Transverse colon (tissue), 4 donors: ENCODE results near the gene MAPK4. TPM values are rescaled to one million over a fixed set of nuclear protein-coding genes. Genes with fewer than 3 reads are reported as not detected.

Experiments
- DNase-seq: peaks from one replicate; pipeline ENCODE4 v3.0.0-alpha.2; 2019
- H3K27ac ChIP-seq, 4 donors: fragments of 200-600 bp; sonication (generic); 2 replicates each; pipeline ENCODE4 v1.5.1; 2016 to 2018; ENCODE audit warnings: inconsistent platforms in 4 of 4
- H3K27me3 ChIP-seq: fragments of 200-600 bp; sonication (generic); 2 replicates; pipeline ENCODE4 v1.5.1; 2017; ENCODE audit warnings: inconsistent platforms
- H3K36me3 ChIP-seq, 4 donors: fragments of 200-600 bp; sonication (generic); 2 replicates each; pipeline ENCODE4 v1.5.1; 2017 to 2019; ENCODE audit warnings: inconsistent platforms in 4 of 4
- H3K4me1 ChIP-seq, 4 donors: fragments of 200-600 bp; sonication (generic); 2 replicates each; pipeline ENCODE4 v1.5.1; 2017 to 2020; ENCODE audit warnings: inconsistent platforms in 4 of 4
- H3K4me3 ChIP-seq, 4 donors: fragments of 200-600 bp; sonication (generic); 1 replicate in 1 of 4; 2 replicates in 3 of 4; pipeline versions ENCODE4 v1.5.1 to v1.6.1; 2017 to 2019; ENCODE audit warnings: inconsistent platforms in 4 of 4
- H3K9me3 ChIP-seq, 2 donors: fragments of 200-600 bp; sonication (generic); 2 replicates each; pipeline ENCODE4 v1.5.1; 2017 to 2019; ENCODE audit warnings: inconsistent platforms in 2 of 2
- EP300 ChIP-seq: sonication (generic); formaldehyde crosslinking; IDR thresholded peaks from one replicate; pipeline ENCODE4 v1.6.1; 2017; ENCODE audit warnings: antibody characterized with exemption, low read depth
- POLR2A ChIP-seq: fragments of 450-650 bp; IDR thresholded peaks from one replicate; pipeline ENCODE4 v1.6.1; 2016; ENCODE audit warnings: antibody characterized with exemption, mild to moderate bottlenecking, moderate library complexity
- POLR2AphosphoS5 ChIP-seq, 3 donors: sonication (generic); formaldehyde crosslinking; IDR thresholded peaks; one replicate each; pipeline ENCODE4 v1.6.1; 2016; ENCODE audit warnings: antibody characterized with exemption in 3 of 3
- WGBS, 2 donors: methylation state at CpG; one replicate each; pipeline ENCODE4 v1.1.5; 2018; ENCODE audit warnings: low coverage in 1 of 2; 5-methylcytosine and 5-hydroxymethylcytosine counted together
- in situ Hi-C, 4 donors: fragments of 200-750 bp; cut with MboI; loops; one replicate each; pipeline versions ENCODE4 v1.15.0 to v1.15.1; 2017; ENCODE audit warnings: low sequenced_read_pairs in 3 of 4, low pct_ligation_motif_present in 1 of 4, low pct_unique_long_range_greater_than_20kb in 1 of 4
- intact Hi-C: fragments of 100-400 bp; cut with DNase I; formaldehyde crosslinking; loops from one replicate; pipeline ENCODE4 v1.15.1; 2023; ENCODE audit warnings: low total_unique reads
- total RNA-seq, 4 donors: library from RNA; depleted of rRNA; stranded (reverse); fragments of >200 nt; gene quantifications; one replicate each; pipeline ENCODE4 v1.1.0, GENCODE V29; 2016
- TF ChIP-seq, protein P1 (sequence below), 5 experiments: fragments of 200-600 bp in 3 of 5; fragments of 450-650 bp in 2 of 5; sonication (generic) in 3 of 5; IDR thresholded peaks; 1 replicate in 2 of 5; 2 replicates in 3 of 5; pipeline ENCODE4 v1.5.1; 2016 to 2017; ENCODE audit warnings: antibody characterized with exemption in 5 of 5, inconsistent platforms in 3 of 5, mild to moderate bottlenecking in 2 of 5, moderate library complexity in 1 of 5

Gene MAPK4
- total RNA-seq, 4 donors from 2014 or later = 1.6 to 20.1 (median 5.7) TPM

DNA sequence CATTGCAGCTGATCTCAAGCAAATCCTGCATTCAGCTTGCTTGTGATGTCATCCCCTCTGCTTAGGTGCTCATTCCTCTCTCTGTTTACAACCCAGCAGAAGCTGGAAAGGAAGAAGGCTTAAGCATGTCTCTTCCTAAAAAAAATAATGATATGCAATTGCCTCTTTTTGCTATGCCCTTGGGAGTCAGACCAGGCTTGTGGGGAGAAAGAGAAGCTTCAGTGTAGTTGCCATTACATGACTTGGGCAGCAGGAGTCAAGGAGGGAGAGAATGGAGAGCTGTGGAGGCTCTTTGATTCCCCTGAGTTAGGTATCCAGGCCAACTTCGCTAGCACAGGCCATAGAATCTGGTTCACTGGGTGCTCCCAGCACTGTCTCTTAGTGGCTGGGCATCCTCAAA is 101.1 kb downstream of the MAPK4 start:
- WGBS, 2 donors = 55% methylated on average over 1 of the region's 1 CpG; no CpG with 5 or more reads in 1 of the 2 donors
- in situ Hi-C loops (loop anchor here in 1 of 4 donors (25.0 kb wide), 1 partner anchor 99 kb away; the partner anchor contains the start of gene MAPK4), intact Hi-C loops (no loop called here)
- TF ChIP-seq EP300 = no peak
- TF ChIP-seq, protein P1, sequence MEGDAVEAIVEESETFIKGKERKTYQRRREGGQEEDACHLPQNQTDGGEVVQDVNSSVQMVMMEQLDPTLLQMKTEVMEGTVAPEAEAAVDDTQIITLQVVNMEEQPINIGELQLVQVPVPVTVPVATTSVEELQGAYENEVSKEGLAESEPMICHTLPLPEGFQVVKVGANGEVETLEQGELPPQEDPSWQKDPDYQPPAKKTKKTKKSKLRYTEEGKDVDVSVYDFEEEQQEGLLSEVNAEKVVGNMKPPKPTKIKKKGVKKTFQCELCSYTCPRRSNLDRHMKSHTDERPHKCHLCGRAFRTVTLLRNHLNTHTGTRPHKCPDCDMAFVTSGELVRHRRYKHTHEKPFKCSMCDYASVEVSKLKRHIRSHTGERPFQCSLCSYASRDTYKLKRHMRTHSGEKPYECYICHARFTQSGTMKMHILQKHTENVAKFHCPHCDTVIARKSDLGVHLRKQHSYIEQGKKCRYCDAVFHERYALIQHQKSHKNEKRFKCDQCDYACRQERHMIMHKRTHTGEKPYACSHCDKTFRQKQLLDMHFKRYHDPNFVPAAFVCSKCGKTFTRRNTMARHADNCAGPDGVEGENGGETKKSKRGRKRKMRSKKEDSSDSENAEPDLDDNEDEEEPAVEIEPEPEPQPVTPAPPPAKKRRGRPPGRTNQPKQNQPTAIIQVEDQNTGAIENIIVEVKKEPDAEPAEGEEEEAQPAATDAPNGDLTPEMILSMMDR (IDR thresholded peaks at IDR 0.05) = no peak
- TF ChIP-seq POLR2AphosphoS5 (IDR thresholded peaks at IDR 0.05) = no peak
- TF ChIP-seq POLR2A = no peak
- no peaks in the 10 kb centered on the region for H3K4me1 ChIP-seq
- no peaks in the 10 kb centered on the region for H3K27me3 ChIP-seq
- H3K36me3 ChIP-seq = no peaks in the 10 kb centered on the region
- DNase-seq = no peak
- no peak overlapping the region for H3K27ac ChIP-seq
- H3K9me3 ChIP-seq = no peaks in the 10 kb centered on the region
- no peak overlapping the region for H3K4me3 ChIP-seq

DNA sequence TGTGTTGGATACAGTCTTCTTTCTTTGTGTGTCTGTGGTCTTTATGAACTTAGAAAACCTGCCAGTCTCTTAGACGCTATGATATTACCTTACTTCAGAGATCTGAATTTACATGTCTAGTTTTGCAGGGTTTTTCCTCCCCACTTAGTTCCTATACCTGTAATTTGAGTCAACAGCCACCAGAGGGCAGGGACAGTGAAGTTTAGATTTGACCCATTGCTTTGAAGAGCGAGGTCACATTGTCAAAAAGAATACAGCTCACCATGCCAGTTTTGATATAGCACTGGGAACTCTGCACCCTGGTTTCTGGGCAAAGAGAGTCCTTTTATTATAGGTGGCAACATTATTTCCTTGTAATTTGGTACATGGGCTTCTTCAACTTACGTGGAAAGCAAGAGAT is 102.3 kb downstream of the MAPK4 start:
- TF ChIP-seq POLR2AphosphoS5 (IDR thresholded peaks at IDR 0.05) (no peak), POLR2A (no peak), EP300 (no peak)
- TF ChIP-seq, protein P1 (IDR thresholded peaks at IDR 0.05) = peak in 4 of 5 experiments; percentile 21 to 30 (median 28)
- DNase-seq = no peak
- H3K27me3 ChIP-seq = no peaks in the 10 kb centered on the region
- intact Hi-C loops = no loop called here
- in situ Hi-C loops = loop anchor here in 1 of 4 donors (25.0 kb wide), 1 partner anchor 100 kb away; the partner anchor contains the start of gene MAPK4
- H3K36me3 ChIP-seq = no peaks in the 10 kb centered on the region
- WGBS, 2 donors = 33 to 67% methylated on average over 1 to 3 of the region's 3 CpGs
- H3K4me3 ChIP-seq = no peak overlapping the region
- no peaks in the 10 kb centered on the region for H3K4me1 ChIP-seq
- H3K27ac ChIP-seq = no peak overlapping the region
- H3K9me3 ChIP-seq = no peaks in the 10 kb centered on the region

DNA sequence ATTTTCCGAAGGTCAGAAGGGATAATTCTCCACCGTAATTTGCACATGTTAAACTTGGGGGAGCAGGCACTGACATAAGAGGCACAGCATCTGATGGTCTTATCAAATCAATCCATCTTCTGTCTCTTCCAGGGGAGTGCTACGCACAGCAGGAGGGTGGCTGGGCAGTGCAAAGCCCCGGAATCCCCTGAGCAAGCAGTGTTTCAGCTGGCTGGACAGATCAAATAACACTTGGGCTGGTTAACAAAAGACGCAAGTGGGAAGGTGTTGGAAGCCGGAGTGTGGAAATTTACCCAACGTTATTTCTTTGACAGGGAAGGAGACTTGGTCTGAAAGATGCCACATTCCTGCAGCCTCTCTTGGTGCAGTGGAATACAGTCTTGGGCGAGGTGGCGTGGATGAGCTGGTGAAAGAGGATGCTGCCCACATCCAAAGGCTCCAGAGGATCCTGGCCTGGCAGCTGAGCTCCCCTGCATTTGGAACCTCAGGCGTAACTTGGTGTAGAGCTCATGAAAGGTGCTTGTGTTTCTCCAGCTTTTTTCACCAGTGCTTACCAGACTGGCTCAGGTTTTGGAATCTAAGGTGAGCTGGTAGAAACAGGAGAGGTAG is 103.0 kb downstream of the MAPK4 start:
- no peaks in the 10 kb centered on the region for H3K27me3 ChIP-seq
- 53 to 73% methylated on average over 7 to 10 of the region's 10 CpGs for WGBS, 2 donors
- H3K4me1 ChIP-seq = no peaks in the 10 kb centered on the region
- H3K4me3 ChIP-seq = no peak overlapping the region
- in situ Hi-C loops (loop anchor here in 1 of 4 donors (25.0 kb wide), 1 partner anchor 101 kb away; the partner anchor contains the start of gene MAPK4), intact Hi-C loops (no loop called here)
- no peak overlapping the region for H3K27ac ChIP-seq
- H3K9me3 ChIP-seq = no peaks in the 10 kb centered on the region
- TF ChIP-seq, protein P1 (IDR thresholded peaks at IDR 0.05) = no peak
- no peak for TF ChIP-seq POLR2AphosphoS5 (IDR thresholded peaks at IDR 0.05)
- TF ChIP-seq EP300 = no peak
- no peak for TF ChIP-seq POLR2A
- no peaks in the 10 kb centered on the region for H3K36me3 ChIP-seq
- no peak for DNase-seq

DNA sequence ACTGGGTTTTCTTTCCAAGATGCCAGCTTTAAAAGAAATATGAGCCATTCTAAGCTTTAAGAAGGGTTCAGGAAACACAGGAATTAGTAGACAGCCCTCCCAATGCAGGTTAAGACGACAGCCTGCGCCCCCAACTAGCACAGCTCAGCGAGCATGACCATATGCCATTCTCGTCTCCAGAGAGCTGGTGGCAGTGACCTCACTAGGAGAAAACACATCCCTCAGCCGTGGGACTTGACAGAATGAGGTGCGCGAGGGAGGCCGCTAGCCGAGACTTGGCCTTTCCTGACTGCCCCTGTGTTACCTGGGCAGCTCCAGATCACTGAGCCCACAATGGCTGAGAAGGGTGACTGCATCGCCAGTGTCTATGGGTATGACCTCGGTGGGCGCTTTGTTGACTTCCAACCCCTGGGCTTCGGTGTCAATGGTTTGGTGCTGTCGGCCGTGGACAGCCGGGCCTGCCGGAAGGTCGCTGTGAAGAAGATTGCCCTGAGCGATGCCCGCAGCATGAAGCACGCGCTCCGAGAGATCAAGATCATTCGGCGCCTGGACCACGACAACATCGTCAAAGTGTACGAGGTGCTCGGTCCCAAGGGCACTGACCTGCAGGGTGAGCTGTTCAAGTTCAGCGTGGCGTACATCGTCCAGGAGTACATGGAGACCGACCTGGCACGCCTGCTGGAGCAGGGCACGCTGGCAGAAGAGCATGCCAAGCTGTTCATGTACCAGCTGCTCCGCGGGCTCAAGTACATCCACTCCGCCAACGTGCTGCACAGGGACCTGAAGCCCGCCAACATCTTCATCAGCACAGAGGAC is 103.9 kb downstream of the MAPK4 start:
- Histone ChIP-seq H3K27me3 (no peaks in the 10 kb centered on the region), H3K4me1 (no peaks in the 10 kb centered on the region), H3K9me3 (no peaks in the 10 kb centered on the region), H3K27ac (no peak overlapping the region), H3K36me3 (no peaks in the 10 kb centered on the region), H3K4me3 (no peak overlapping the region)
- intact Hi-C loops = no loop called here
- no peak for DNase-seq
- in situ Hi-C loops = loop anchor here in 1 of 4 donors (25.0 kb wide), 1 partner anchor 102 kb away; the partner anchor contains the start of gene MAPK4
- TF ChIP-seq, protein P1 (IDR thresholded peaks at IDR 0.05) = no peak
- TF ChIP-seq POLR2A = no peak
- TF ChIP-seq POLR2AphosphoS5 (IDR thresholded peaks at IDR 0.05) = no peak
- TF ChIP-seq EP300 = no peak
- WGBS, 2 donors = 92% methylated on average over 40 of the region's 40 CpGs; no CpG with 5 or more reads in 1 of the 2 donors
